Measurements from ENCODE around the gene FXYD6. TPM values are rescaled to one million over a fixed set of nuclear protein-coding genes. Genes with fewer than 3 reads are reported as not detected.

The FXYD6 gene
- total and polyA plus RNA-seq, 8 donors: 12.7 to 187 (median 40.6) TPM

DNA sequence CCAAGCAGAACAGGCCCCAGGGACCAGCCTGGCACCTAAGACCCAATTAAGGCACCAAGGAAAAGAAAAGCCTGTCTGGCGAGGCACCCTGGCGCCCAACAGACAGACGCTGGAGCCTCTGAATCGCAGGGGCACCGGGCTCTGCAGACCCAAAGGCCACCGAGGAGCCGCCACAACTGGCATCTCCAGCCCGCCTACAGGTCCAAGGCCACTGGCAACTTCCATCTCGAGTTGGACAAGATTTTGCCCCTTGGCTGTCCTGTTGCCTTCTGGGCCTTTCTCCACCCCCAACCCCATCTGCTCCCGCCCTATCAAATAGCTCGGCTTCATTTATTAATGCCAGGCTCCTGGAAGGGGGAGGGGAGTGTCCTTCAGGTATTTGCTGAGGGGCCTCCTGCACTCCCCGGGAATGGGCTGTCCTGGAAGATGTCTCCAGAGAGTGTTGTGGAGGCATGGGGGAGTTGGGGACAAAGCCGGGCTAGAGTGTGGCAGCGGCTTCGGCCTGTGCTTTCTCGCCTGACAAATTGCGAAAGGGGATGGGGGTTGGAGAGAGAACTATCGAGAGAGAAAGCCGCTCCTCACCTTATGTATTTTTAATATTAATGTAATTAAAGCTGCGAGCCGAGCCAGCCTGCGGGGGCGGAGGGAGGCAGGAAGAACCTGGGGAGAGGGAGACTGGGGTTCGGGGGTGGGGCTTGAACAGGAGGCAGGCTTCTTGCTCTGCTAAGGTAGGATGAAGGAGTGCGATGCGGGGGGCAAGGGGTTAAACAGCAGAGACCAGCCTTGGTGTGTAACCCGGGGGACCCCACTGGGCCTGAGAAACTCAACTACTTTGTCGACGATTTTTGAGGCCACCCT is 81.5 kb downstream of the FXYD6 start:
- TF ChIP-seq POLR2A (IDR thresholded peaks at IDR 0.05) (no peak), CTCF (IDR thresholded peaks at IDR 0.05) (no peak), EP300 (IDR thresholded peaks at IDR 0.05) (no peak), POLR2AphosphoS5 (IDR thresholded peaks at IDR 0.05) (no peak)
- intact Hi-C loops (cut with DNase I; ENCODE audit: low total_unique reads): loop anchor here (10.0 kb wide), 1 partner anchor 370 kb away; no protein-coding TSS in a partner anchor
- Histone ChIP-seq H3K4me3 (peak overlapping the region in 2 of 4 donors; percentile 38 to 45), H3K36me3 (no peaks in the 10 kb centered on the region), H3K4me1 (peaks cover 20 to 26% (median 23%) of the 10 kb centered on the region in 4 donors), H3K27ac (no peak overlapping the region), H3K27me3 (peaks cover 14 to 86% (median 61%) of the 10 kb centered on the region in 3 donors), H3K9me3 (no peaks in the 10 kb centered on the region)
- 33 to 49% (median 45%) methylated on average over 22 to 29 of the region's 29 CpGs for WGBS, 5 donors
- DNase-seq: no peak

- TF ChIP-seq POLR2A (IDR thresholded peaks at IDR 0.05) (no peak), POLR2AphosphoS5 (IDR thresholded peaks at IDR 0.05) (no peak), EP300 (IDR thresholded peaks at IDR 0.05) (no peak), CTCF (IDR thresholded peaks at IDR 0.05) (no peak)
- whole genome bisulfite sequencing, 5 donors: 79 to 87% (median 85%) methylated on average over 10 of the region's 10 CpGs
- H3K4me1 ChIP-seq: peaks cover 20 to 26% (median 23%) of the 10 kb centered on the region in 4 donors
- H3K27me3 ChIP-seq: peaks cover 14 to 85% (median 60%) of the 10 kb centered on the region in 3 donors
- H3K36me3 ChIP-seq: no peaks in the 10 kb centered on the region
- no peak for DNase-seq
- no peak overlapping the region for H3K27ac ChIP-seq
- H3K9me3 ChIP-seq: no peaks in the 10 kb centered on the region
- no peak overlapping the region for H3K4me3 ChIP-seq
- intact Hi-C loops (cut with DNase I; ENCODE audit: low total_unique reads): loop anchor here (10.0 kb wide), 1 partner anchor 369 kb away; no protein-coding TSS in a partner anchor
Measured at GRCh38 chr11:117794135-117794534, 82.3 kb downstream of the FXYD6 start.

DNA sequence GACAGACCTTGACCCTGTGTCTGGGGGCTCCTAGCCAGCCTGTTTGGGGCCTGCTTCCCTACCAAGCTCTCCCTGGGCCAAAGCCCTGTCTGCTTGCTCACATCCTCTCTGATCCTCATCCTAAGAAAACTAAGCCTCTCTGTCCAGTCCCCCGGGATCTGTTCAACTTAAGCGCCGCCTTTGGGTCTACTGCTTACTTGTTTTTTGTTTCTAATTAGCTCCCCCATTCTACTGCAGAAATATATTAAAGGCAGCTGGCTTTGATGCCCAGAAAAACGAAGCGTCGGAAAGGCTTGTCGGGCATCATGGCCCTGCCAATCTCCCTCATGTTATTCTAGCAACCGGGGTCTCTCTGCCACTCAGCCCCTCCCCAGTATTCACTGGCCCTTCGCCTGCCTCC is 82.9 kb downstream of the FXYD6 start:
- TF ChIP-seq EP300 (IDR thresholded peaks at IDR 0.05) (no peak), CTCF (IDR thresholded peaks at IDR 0.05) (no peak), POLR2A (IDR thresholded peaks at IDR 0.05) (no peak), POLR2AphosphoS5 (IDR thresholded peaks at IDR 0.05) (no peak)
- H3K27me3 ChIP-seq: peaks cover 14 to 83% (median 56%) of the 10 kb centered on the region in 3 donors
- WGBS, 5 donors: 85 to 93% (median 92%) methylated on average over 9 of the region's 9 CpGs

GRCh38 chr11:117792992-117793391 is 83.5 kb downstream of the FXYD6 start:
- TF ChIP-seq EP300 (IDR thresholded peaks at IDR 0.05) (no peak), POLR2AphosphoS5 (IDR thresholded peaks at IDR 0.05) (no peak), CTCF (IDR thresholded peaks at IDR 0.05) (no peak), POLR2A (IDR thresholded peaks at IDR 0.05) (no peak)
- intact Hi-C loops (cut with DNase I; ENCODE audit: low total_unique reads): loop anchor here (10.0 kb wide), 1 partner anchor 368 kb away; no protein-coding TSS in a partner anchor
- no peaks in the 10 kb centered on the region for H3K9me3 ChIP-seq
- H3K27ac ChIP-seq: no peak overlapping the region
- WGBS, 5 donors: 74 to 87% (median 78%) methylated on average over 3 to 6 of the region's 6 CpGs
- H3K36me3 ChIP-seq: no peaks in the 10 kb centered on the region
- peaks cover 20 to 26% (median 23%) of the 10 kb centered on the region in 4 donors for H3K4me1 ChIP-seq
- H3K27me3 ChIP-seq: peaks cover 14 to 78% (median 55%) of the 10 kb centered on the region in 3 donors
- H3K4me3 ChIP-seq: no peak overlapping the region
- DNase-seq: no peak

More for the DNA sequence above, 82.9 kb downstream of the FXYD6 start:
- H3K27ac ChIP-seq: no peak overlapping the region
- intact Hi-C loops (cut with DNase I; ENCODE audit: low total_unique reads): loop anchor here (10.0 kb wide), 1 partner anchor 369 kb away; no protein-coding TSS in a partner anchor
- no peaks in the 10 kb centered on the region for H3K36me3 ChIP-seq
- H3K4me1 ChIP-seq: peaks cover 20 to 26% (median 23%) of the 10 kb centered on the region in 4 donors
- no peaks in the 10 kb centered on the region for H3K9me3 ChIP-seq
- no peak overlapping the region for H3K4me3 ChIP-seq
- no peak for DNase-seq

All from stomach (tissue), 9 donors.